GM21528 (cell line): ENCODE results near the gene PARD3B.

ENCODE experiments used
- ATAC-seq: cut with Tn5 transposase; IDR thresholded peaks from one replicate; pipeline ENCODE4 v1.9.1; 2021; ENCODE audit warnings: mild to moderate bottlenecking, moderate library complexity; ENCODE audit not compliant: unreplicated experiment, low FRiP score

The PARD3B gene, protein sequence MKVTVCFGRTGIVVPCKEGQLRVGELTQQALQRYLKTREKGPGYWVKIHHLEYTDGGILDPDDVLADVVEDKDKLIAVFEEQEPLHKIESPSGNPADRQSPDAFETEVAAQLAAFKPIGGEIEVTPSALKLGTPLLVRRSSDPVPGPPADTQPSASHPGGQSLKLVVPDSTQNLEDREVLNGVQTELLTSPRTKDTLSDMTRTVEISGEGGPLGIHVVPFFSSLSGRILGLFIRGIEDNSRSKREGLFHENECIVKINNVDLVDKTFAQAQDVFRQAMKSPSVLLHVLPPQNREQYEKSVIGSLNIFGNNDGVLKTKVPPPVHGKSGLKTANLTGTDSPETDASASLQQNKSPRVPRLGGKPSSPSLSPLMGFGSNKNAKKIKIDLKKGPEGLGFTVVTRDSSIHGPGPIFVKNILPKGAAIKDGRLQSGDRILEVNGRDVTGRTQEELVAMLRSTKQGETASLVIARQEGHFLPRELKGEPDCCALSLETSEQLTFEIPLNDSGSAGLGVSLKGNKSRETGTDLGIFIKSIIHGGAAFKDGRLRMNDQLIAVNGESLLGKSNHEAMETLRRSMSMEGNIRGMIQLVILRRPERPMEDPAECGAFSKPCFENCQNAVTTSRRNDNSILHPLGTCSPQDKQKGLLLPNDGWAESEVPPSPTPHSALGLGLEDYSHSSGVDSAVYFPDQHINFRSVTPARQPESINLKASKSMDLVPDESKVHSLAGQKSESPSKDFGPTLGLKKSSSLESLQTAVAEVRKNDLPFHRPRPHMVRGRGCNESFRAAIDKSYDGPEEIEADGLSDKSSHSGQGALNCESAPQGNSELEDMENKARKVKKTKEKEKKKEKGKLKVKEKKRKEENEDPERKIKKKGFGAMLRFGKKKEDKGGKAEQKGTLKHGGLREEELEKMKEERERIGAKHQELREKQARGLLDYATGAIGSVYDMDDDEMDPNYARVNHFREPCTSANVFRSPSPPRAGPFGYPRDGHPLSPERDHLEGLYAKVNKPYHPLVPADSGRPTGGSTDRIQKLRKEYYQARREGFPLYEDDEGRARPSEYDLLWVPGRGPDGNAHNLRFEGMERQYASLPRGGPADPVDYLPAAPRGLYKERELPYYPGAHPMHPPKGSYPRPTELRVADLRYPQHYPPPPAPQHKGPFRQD (N-terminal part only)

DNA sequence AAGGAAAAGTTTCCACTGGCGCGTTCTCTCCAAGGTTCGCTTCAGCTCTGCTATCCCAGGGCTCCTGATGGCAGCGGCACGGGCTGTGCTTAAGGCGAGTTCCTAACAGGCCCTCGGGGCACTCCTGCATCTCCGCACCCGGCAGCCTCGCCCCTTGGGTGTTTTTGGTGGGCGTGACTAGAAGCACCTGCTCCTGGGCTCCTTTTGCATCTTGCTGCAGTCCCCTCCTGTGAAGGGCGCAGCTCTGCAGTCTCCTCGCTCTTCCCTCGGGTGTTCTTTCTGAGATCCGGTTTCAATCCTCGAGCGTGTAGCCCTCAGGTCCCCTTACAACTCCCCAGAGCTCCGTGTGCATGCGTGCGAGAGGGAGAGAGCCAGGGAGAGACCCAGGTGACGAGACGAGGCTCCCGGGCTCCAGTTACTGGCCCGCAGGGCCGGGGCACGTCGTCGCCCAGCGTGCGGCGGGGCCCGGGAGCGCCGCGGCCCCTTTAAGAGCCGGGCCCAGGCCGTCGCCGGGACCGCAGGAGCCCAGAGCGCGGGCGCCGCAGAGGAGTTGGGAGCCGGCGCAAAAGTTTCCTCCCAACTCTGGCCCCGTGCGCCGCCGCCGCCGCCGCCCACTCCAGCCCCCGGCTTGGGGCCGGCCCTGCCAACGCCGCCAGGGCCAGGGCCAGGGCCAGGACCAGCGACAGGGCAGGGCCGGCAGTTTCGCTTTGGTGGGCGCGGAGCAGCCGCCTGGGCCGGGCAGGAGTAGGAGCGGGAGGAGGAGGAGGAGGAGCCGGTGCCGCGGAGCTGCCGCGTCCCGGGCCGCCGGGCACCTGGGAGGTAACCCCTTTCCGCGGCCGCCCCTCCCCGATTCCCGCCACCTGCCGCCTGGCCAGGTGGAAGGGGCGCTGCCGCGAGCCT is at the start of gene PARD3B:
TSS of gene PARD3B (plus strand) at position 515 of the 900 bp plus-strand sequence. CDS start 525 bp downstream, outside the sequence.
- peak; percentile 75 for ATAC-seq

DNA sequence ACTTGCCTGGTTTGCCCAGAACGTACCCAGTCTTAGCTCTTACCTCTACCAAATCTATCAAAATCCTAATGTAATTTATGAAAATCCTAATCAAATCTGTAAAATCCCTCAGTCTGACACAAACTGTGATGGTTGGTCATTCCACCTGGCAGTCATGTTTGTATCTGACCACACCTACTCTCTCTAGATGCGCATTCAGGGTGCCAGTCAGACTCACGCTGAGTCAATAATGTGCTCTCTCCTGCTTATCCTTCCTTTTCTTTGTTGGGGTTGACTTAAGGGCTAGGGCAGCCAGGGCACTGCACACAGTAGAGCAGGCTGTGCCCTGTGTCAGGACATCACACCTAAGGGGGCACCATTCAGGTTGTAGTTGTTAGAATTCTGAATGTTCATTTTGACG is 48.5 kb upstream of the PARD3B start:
- no peak for ATAC-seq

DNA sequence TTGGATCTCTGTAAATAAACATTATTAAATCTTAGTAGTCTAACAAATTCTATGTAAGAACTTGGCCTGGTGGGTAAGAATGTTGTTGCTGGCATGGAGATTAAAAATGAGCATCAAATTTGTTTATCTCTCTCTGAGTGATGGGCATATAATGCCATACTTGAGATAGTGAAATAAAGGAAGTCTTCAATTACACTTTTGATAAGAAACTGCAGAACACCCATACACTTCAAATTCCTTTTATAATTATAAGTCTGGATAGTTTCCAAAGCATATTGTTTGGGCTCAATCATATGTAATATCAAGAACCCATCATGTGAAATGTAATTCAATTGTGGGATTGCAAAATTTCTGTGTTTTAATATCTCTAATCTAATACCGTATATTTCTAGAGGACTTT is 47.4 kb upstream of the PARD3B start:
- ATAC-seq = no peak

DNA sequence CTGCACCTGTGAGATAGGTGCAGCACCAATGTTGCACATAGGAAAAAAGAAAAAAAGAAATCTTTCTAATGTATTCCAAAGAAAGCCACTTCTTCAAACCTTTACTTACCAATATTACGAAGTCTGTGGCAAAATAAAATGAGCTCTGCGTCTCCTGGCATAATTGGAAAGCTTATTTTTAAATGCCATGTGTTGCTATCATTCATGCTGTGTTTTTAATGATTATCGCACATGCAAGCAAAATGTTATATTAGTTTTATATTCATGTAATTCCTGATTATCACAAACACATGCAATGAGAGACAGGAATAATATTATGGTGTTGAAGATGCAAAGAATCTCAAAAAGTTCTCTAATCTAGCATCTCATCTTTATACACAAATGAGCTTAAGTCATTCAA is 47.0 kb upstream of the PARD3B start:
- no peak for ATAC-seq

DNA sequence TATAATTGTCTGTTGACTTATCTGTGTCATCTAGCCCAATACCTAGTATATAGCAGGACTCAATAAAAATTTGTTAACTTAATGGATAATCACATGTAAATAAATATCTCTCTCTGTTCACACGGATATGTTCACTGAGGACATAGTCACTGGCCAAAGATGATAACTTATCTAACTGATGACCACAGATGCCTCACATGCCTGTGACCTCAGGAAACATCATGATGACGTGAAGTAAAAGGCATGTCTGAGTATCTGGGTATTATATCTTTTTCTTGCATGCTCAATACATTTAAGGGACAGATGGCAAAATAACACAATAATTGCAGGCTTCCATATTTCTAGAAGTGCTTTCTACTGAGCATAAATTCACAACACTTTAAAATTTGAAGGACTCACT is 41.4 kb upstream of the PARD3B start:
- ATAC-seq = no peak

DNA sequence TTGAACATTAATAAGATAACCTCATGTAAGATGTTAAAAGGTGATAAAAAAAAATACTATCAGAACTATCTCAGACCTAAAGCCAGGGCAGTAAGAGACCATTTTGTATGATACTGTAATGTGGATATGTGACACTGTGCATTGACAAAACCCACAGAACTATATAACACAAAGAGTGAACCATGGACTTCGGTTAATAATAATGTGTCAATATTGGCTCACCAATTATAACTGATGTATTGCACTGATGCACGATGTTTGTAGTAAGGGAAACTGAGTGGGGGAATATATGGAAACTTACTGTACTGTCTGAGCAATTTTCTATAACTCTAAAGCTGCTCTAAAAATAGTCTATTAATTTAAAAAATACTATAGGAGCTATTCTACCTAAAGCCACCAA is 40.7 kb upstream of the PARD3B start:
- ATAC-seq = no peak

DNA sequence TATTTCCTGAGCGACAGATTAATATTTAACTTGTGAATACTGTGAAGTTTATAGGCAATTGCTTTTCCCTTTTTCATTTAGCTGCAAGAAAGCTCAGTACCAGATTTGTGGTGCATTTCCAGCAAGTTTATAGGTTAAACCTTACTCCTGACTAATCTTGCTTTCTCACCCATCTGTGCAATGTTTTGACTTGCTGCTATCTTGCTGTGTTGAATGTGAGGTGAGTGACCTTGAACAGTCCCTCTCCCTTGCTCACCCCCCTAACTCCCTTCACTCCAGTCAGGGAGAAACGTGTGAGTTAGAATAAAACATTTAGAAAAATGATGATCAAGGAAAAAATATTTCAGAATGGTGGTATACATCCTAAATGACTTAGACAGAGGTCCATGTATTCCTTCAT is 39.8 kb upstream of the PARD3B start:
- ATAC-seq = no peak

DNA sequence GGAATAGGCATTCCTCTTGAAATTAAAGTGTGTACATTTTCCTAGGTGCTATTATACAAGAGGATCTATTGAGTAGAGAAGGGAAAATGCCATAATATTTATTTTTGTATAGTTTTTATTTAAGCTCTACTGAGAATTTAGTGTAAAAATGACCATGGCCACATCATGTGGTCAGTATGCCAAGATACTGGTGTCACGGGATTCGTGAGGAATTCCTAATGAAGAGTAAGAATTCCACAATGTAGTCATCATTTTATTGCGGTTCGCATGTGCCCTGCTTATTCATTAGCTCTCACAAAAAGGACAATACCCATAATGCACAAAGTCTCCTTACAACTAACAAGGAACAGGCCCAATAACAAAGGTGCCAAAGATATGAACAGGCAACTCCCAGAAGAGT is 39.3 kb upstream of the PARD3B start:
- no peak for ATAC-seq

DNA sequence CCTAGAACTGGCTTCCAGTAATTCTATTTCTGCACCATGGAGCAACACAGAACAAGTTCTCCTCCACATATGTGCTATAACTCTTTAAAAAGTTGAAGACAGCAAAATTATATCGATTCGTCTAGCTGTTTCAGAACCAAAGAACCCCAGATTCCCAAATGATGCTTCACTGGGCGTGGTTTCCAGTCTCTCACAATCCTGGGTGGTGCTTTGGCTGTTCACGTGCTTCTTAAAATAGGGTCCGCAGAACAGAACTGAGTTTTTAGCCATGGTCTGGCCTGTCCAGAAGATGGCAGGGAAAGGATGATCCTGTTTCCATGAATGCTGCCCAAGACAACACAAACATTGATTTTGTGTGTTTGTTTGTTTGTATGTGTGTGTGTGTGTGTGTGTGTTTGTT is 37.6 kb upstream of the PARD3B start:
- no peak for ATAC-seq

DNA sequence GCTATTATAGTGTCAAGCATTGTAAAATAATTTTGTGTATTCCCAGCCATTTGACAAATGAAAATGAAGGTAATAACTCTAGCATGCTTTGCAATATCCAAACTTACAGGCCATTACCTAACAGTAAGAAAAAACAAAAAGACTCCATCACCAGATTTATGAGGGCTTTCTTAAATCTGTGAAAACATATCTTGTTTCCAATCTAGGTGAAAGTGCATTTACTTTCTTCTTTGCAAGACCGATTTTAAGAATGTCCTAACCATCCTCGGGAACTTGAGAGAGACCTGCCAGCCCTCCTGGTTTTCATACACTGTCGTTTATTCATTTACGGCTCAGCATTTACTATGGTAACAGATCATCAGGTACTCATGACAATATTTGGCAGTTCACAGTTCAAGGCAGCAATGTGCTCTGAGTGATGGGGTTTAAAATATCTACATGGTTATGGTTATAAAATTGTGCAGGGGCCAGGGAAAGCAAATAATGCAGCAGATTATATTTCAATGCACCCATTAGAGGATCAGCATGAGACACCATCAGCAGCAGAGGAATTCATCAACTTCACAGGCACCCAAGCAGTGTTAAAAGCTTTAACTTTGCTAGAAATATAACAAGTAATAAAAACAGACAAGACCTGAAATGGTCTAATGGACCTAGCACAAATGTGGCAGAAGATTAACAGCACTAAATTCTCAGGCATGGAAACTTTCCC is 34.4 kb upstream of the PARD3B start:
- no peak for ATAC-seq

DNA sequence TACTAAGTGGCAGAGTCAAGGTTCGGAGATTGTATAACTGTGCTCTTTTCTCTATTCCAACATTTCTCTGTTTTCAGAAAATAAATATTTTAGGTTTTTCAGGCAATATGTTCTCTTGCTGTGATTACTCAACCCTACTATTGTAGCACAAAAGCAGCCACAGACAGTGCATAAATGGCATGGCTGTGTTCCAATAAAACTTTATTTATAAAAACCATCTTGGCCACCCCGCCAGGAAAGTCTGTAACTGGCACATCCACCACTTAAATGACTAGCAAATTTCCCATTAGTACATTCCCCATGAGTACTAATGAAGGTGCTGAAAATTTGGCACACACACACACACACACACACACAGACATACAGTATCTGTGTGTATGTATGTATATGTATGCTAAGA is 30.8 kb upstream of the PARD3B start:
- no peak for ATAC-seq

DNA sequence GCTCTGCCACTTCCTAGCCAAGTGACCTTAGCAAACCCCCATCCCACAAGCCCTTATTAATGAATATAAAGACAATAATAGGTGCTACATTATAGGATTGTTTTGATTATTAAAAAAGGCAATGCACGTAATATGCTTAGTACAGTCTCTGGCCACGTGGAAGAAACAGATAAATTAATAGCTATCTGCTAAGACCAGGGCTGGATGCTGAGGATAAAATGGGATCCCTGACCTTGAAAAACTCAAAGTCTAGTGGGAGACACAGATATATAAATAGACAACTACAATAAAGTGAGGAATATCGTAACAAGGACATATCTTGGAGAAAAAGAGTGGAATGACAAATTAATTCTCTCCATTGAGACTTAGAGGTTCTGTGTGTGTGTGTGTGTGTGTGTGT is 29.9 kb upstream of the PARD3B start:
- ATAC-seq = no peak

DNA sequence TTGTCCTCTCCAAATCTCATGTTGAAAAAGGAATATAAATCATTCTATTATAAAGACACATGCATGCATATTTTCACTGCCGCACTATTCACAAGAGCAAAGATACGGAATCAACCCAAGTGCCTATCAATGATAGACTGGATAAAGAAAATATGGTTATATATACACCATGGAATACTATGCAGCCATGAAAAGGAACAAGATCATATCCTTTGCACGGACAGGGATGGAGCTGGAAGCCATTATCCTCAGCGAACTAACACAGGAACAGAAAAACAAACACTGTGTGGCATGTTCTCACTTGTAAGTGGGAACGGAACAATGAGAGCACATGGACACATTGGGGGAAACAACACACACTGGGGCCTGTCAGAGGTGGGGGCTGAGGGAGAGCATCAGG is 28.1 kb upstream of the PARD3B start:
- ATAC-seq = no peak

DNA sequence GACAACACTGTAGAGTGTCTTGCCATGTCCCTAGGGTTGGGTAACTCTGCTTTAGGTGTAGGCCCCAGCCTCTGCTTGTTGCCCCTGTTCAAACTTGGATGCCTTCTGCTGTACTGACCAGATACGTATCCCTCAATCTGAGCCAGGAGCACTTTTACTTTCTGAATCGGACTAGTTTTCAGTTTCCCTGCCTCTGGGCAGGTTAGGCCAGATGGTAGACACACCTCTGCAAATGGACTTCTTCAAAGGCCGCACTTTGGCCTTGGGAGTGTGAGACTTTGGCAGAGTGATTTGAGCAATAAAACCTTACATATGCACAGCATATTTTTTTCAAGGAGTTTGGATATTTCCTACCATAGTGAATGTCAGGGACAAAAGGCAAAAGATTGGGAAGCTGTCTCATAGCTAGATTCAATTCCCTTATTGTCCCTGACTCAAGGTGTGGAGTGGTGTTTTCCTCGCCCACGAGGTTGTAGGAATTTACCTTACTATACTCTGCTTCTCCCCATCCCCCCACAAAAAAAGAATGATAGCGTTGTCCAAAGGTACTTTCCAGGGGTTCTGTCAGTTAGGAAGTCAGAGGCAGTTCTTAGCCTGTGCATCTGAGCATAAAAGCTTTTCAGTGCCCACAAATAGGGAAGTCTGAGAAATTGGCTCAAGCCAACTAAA is 15.3 kb upstream of the PARD3B start:
- no peak for ATAC-seq

DNA sequence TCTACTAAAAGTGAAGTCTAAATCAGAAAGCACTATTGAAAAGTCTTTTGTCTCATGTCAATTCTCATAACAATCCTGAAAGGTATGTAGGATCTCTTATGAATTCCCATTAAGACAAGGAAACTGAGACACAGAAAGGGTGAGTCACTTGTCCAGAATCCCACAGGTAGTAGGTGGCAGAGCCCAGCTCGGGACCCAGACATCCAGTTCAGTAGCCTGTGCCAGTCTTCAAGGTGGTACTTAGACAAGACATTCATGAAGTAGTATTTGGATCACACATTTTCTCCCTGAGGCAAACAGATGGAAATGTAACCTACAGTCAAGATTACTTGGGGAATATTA is 14.8 kb upstream of the PARD3B start:
- ATAC-seq = no peak

DNA sequence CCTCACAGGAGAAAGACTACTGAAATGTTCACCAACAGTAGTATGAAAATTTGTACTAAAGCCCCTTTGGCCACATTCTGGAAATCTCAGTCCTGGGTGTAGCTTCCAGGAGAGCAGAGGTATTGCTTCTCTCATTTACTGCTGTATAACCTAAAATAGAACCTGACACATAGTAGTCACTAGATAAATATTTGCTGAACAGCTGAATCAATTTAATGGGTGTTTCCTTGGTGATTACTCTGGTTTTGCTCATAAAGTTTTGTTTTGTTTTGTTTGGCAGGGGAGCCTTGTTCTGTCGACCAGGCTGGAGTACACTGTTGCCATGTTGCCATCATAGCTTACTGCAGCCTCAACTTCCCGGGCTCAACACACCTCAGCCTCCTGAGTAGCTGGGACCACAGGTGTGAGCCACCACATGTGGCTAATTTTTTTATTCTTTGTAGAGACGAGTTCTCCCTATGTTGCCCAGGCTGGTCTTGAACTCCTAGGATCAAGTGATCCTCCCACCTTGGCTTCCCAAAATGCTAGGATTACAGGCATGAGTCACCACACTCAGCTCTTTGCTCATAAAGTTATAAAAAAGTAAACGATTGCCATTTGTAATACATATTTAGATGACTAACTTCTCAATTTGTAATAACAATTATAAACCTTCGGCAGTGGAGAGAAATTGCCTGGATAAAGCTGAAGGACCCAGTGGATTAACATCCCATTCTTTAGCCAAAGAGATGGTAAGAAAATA is 11.5 kb upstream of the PARD3B start:
- ATAC-seq = no peak

DNA sequence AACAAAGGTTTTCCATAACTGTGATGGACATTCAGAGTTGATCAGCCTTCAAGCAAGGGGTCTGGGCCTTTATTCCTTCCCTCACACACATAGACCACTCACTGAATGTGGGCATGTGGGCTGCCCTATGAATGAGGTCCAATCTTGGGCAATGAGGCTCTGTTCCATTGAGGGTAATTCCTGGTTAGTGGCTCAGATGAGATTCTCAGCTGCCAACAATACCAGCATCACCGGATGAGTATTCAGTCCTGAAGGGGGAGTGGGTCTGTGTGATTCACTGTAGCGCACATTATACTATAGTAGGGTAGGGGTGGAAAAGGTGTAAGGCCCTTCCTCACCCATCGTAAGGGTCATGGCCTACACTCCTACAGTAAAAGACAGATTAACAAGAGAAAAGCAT is 9.9 kb upstream of the PARD3B start:
- no peak for ATAC-seq

DNA sequence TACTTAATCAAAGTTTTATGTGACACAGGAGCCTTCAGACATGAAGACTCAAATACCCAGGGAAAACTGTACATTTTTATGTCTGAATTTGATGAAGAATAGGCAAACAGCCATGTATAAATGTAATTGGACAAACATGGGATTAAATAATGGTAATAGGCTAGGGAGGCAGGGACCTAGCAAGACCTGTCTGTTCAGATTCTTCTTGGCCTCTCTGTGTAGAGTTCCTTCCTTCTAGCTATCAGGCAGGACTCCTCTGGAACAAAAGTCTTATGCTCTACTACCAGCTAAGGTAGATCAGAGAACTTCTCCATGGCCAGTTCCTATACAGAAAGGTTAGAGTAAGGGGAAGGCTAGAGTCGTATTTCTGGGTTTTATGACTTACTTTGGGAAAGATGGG is 9.5 kb upstream of the PARD3B start:
- ATAC-seq = no peak
